Brain microvascular endothelial cell (primary cell): Measurements from ENCODE around the gene ZNF407.
"Not testable (repeated sequence)": the region's sequence is repeated elsewhere in the genome, so short reads cannot be mapped to it uniquely, and the experiment has no call there.

Experiments
- DNase-seq: peaks from one replicate; pipeline ENCODE4 v3.0.0-alpha.2; 2020
- H3K27ac ChIP-seq: fragments of 250-450 bp; sonication (Bioruptor Pico); 2 replicates; pipeline ENCODE4 v1.5.1; 2020; ENCODE audit warnings: mild to moderate bottlenecking, moderate library complexity
- H3K27me3 ChIP-seq: fragments of 250-450 bp; sonication (Bioruptor Pico); replicated peaks from 2 replicates; pipeline ENCODE4 v1.5.1; 2020; ENCODE audit warnings: mild to moderate bottlenecking
- H3K36me3 ChIP-seq: fragments of 250-450 bp; sonication (Bioruptor Pico); replicated peaks from 2 replicates; pipeline ENCODE4 v1.5.1; 2020; ENCODE audit warnings: mild to moderate bottlenecking
- H3K4me3 ChIP-seq: 2 replicates; pipeline ENCODE4 v1.5.1; 2011; ENCODE audit warnings: low read depth, mild to moderate bottlenecking, control low read depth, low read length, moderate library complexity
- CTCF ChIP-seq: IDR thresholded peaks from 2 replicates; pipeline ENCODE4 v1.5.1; 2011; ENCODE audit warnings: low read depth, mild to moderate bottlenecking, moderate library complexity, low read length, control low read depth, inconsistent platforms; ENCODE audit errors: missing control alignments
- in situ Hi-C: cut with HindIII; loops from 2 replicates; pipeline ENCODE4 v1.10.0; 2017; ENCODE audit warnings: low sequenced_read_pairs, low pct_ligation_motif_present

Gene ZNF407

GRCh38 chr18:74967438-74967837 lies 369.8 kb downstream of the ZNF407 start:
- TF ChIP-seq CTCF, result no peak
- Histone ChIP-seq H3K27ac (no peak overlapping the region), H3K4me3 (no peak overlapping the region), H3K36me3 (no peaks in the 10 kb centered on the region), H3K27me3 (no peaks in the 10 kb centered on the region)
- no peak for DNase-seq
- in situ Hi-C loops, result no loop called here

GRCh38 chr18:74967979-74968378 lies 370.3 kb downstream of the ZNF407 start:
- Histone ChIP-seq H3K27ac (no peak overlapping the region), H3K36me3 (no peaks in the 10 kb centered on the region), H3K27me3 (no peaks in the 10 kb centered on the region), H3K4me3 (no peak overlapping the region)
- in situ Hi-C loops, result no loop called here
- TF ChIP-seq CTCF, result no peak
- no peak for DNase-seq

GRCh38 chr18:74971358-74971757 lies 373.7 kb downstream of the ZNF407 start:
- DNase-seq, H3K36me3 ChIP-seq, in situ Hi-C loops: not testable (repeated sequence)

GRCh38 chr18:74971776-74972175 lies 374.1 kb downstream of the ZNF407 start:
- H3K27ac ChIP-seq, H3K4me3 ChIP-seq, in situ Hi-C loops, H3K36me3 ChIP-seq, DNase-seq, H3K27me3 ChIP-seq: not testable (repeated sequence)

More at GRCh38 chr18:74971358-74971757, 373.7 kb downstream of the ZNF407 start:
- H3K27me3 ChIP-seq, H3K27ac ChIP-seq, H3K4me3 ChIP-seq: not testable (repeated sequence)

GRCh38 chr18:74972354-74972753 lies 374.7 kb downstream of the ZNF407 start:
- no peaks in the 10 kb centered on the region for H3K36me3 ChIP-seq
- no peaks in the 10 kb centered on the region for H3K27me3 ChIP-seq
- H3K4me3 ChIP-seq, result no peak overlapping the region
- no peak for TF ChIP-seq CTCF
- H3K27ac ChIP-seq, result no peak overlapping the region
- in situ Hi-C loops, result no loop called here
- DNase-seq, result no peak

GRCh38 chr18:74975001-74975400 lies 377.3 kb downstream of the ZNF407 start:
- in situ Hi-C loops, result no loop called here
- H3K4me3 ChIP-seq, result no peak overlapping the region
- no peak for TF ChIP-seq CTCF
- no peak for DNase-seq
- no peak overlapping the region for H3K27ac ChIP-seq
- H3K36me3 ChIP-seq, result no peaks in the 10 kb centered on the region
- H3K27me3 ChIP-seq, result no peaks in the 10 kb centered on the region

- no peak for TF ChIP-seq CTCF
- no peak for DNase-seq
- Histone ChIP-seq H3K27ac (no peak overlapping the region), H3K27me3 (no peaks in the 10 kb centered on the region), H3K4me3 (no peak overlapping the region), H3K36me3 (no peaks in the 10 kb centered on the region)
- in situ Hi-C loops, result no loop called here
Measured at GRCh38 chr18:74976331-74976909, 378.8 kb downstream of the ZNF407 start.
